NCI-H2171 (cell line): ENCODE results near the gene SLC13A3.

Source experiments
- DNase-seq: peaks from one replicate; lab custom pipeline; 2025; lab: John Stamatoyannopoulos, UW

The SLC13A3 gene

DNA sequence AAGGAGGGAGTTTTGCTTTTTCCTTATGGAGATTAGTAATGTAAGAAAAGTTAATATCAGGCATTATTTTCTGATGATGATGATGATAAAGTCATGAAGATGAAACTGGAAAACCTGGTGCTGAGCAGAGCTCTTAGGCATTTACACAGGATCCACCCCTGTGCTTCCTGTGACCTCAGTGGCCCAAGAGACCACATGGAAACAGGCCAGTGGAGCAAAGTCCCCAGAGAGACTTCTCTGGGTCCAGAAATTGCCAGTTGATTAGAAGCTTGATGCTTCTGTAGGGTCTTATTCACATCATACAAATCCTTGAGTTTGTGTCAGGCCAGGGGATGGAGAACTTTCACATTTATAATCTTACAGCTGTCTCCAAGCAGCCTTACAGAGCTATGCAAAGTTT, 46.1 kb downstream of the SLC13A3 start:
- no peak for DNase-seq

GRCh38 chr20:46604551-46605133, 46.6 kb downstream of the SLC13A3 start:
- DNase-seq, result no peak

GRCh38 chr20:46602429-46602828, 48.8 kb downstream of the SLC13A3 start:
- no peak for DNase-seq

GRCh38 chr20:46601603-46602122, 49.6 kb downstream of the SLC13A3 start:
- no peak for DNase-seq

DNA sequence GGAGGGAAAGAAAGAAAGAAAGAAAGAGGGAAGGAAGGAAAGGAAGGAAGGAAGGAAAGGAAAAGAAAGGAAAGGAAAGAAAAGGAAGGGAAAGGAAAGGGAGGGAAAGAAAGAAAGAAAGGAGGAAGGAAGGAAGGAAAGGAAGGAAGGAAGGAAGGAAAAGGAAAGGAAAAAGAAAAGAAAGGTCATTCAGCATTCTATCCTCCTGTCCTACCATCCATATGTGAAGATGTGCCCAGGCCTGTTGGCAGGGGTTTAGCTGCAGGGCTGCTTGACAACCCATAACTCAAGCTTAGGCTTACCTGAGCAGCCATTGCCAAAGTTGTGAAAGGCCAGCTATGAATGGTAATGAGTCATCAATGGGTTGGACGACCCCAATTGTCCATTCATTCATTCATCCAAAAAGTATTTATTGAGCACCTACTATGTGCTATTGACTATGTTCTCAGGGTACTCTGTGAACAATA, 50.9 kb downstream of the SLC13A3 start:
- DNase-seq, result no peak

DNA sequence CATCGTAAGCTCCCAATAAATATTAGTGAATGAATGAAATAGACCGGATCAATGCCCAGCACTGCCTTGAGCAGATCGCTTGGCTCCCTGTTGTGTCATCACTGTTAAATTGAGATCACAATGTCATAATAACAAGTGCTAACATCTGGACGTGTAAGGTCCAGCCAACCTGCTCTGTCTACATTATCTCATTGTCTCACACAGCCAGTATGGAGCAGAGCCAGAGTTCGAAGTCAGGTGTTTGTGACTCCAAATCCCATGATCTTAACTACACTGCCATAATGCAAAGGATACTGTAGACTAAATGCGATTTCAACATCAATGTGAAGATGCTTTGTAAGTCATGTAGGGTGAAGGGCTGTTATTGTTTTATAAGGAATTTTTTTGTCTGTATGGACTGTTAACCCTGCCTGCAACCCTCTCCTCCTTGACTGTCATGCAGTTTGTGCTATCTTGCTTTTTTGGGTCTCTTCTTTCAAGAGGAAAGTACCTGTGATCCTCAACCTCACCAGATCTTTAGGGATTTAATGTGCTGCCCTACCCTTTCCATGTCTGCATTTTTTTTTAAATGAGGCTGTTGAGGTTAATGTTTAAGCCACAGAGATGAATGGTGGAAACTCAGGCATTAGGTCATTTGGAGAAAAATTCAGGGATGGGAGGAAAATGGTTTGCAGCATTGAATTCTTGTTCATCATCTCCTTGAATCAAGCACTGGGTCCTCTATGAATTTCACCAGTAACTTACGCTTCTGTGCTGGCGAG, 51.9 kb downstream of the SLC13A3 start:
- no peak for DNase-seq

- DNase-seq, result no peak
Measured at GRCh38 chr20:46595933-46596332, 55.3 kb downstream of the SLC13A3 start.

DNA sequence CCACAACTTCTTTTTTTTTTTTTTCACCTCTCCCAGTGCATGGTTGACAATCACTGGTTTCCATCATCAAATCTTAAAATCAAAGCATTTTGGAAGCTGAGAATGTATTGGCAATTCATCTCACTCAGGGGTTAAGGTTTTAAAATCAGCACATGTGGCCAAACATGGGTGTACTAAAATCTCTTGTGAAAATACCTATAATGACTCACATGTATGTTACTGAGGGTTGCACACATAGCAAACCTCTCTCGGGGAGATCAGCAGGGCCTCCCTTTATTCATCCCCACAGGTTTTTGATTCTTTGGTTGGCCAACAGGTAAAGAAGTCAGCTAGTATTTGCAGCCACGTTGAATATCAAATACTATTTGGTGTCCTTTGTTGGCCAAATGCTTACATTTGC, 56.5 kb downstream of the SLC13A3 start:
- DNase-seq, result no peak

DNA sequence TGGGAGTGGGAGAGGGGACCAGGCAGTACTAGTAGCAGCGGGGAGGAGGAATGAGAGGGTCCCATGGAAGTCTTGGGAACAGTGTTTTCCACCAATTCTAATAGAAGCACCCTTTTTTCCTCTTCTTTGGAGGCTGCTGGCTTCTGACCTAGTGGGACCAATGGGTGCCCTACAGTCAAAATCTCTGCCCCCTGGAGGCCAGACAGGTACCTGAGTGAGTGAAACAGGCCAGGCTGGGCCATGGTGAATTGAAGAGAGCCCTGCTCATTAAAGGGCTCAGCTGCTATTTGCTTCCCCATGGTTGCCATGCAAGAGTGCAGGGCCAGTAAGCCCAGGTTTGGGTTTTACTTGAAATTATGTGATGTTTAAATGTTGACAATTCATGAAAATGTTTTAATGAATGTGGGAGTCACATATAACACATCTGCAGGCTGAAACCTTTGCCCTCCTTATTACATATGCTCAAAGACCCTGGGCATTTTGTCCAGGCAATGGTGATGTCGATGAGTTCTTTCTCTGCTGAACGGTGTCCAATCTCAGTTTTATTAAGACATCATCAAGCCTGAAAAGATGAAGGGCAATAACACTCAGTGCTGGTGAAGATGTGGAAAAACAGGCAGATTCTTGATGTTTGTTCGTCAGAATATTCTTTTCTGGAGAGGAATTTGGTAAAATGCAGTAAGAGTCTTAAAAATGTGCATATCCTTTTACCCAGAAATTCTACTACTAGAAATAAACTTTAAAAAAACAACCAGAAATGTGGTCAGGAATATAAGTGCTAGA, 58.5 kb downstream of the SLC13A3 start:
- DNase-seq, result no peak

- DNase-seq, result no peak
Measured at GRCh38 chr20:46590443-46590842, 60.8 kb downstream of the SLC13A3 start.

GRCh38 chr20:46588532-46589511, 62.4 kb downstream of the SLC13A3 start:
- DNase-seq, result no peak

GRCh38 chr20:46587986-46588385, 63.3 kb downstream of the SLC13A3 start:
- DNase-seq, result no peak

- DNase-seq, result no peak
Measured at GRCh38 chr20:46586724-46587123, 64.5 kb downstream of the SLC13A3 start.

DNA sequence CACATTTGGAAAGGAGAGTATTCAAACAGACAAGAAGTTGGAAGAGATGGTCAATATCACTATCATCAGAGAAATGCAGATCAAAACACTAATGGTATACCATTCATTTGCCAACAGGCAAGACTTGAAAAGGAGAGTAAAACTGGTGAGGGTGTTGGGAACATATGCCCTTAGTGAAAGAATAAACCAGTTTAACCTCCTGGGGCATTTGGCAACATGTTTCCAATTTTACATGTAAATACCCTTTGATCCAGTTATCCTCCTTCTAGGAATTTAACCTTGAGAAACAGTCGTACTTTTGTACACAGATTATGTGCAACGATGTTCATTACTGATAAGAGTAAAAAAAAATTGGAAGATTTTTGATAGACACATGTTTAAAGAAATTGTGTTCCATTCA, 66.8 kb downstream of the SLC13A3 start:
- DNase-seq, result no peak

DNA sequence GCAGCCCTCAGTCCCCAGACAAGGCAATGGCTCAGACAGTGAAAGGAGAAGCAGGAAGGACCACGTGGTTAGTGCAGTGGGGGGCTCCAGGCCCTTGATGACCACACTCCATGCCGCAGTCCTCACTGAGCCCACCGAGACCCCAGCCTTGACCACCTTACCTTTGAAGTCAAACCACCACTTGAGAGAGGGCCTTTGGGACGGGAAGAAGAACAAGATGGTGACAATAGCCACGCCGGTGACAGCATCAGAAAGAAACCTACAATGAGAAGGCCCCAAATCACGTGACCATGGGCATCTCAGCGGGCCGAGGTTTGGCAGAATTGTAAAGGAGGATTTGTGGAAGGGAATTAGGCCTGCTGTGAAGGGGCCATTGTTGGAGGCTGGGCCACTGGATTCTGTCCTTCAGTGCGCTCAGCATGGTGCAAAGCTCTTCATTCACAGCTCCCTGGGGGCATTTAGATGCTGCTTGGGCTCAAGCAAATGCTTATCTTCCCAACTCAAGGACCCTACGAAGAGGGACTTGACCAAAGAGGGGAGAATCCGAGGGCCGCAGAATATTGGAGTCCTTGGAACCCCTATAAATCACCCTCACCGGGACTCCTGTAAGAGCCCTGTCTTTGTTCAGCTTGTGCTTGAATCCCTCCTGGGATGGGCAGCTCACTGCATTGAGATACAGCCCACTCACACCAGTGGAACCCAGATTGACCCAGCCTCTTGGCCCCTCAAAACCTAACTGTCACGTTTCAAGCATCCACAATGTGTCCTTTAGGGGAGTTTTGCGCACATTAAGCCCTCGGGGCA, 67.6 kb downstream of the SLC13A3 start:
- DNase-seq, result no peak

GRCh38 chr20:46582648-46583047, 68.6 kb downstream of the SLC13A3 start:
- DNase-seq, result no peak

DNA sequence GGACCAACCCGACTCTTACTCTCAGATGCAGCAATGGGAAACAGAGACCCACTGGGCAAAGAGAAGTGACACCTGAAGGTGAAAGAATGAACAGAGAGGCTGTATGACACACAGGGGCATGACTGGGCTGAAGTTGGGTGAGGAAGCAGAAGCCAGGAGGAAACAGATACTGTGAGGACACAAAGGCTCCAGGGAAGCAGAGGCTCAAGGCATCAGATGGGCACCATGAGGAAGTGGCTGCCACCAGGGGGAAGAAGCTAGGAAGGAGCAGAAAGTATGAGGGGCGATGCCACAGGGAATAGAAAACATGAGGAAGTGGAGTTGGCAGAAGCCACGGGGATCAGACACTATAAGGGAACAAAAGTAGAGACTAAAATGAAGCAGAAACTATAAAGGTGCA, 69.9 kb downstream of the SLC13A3 start:
- DNase-seq, result no peak

DNA sequence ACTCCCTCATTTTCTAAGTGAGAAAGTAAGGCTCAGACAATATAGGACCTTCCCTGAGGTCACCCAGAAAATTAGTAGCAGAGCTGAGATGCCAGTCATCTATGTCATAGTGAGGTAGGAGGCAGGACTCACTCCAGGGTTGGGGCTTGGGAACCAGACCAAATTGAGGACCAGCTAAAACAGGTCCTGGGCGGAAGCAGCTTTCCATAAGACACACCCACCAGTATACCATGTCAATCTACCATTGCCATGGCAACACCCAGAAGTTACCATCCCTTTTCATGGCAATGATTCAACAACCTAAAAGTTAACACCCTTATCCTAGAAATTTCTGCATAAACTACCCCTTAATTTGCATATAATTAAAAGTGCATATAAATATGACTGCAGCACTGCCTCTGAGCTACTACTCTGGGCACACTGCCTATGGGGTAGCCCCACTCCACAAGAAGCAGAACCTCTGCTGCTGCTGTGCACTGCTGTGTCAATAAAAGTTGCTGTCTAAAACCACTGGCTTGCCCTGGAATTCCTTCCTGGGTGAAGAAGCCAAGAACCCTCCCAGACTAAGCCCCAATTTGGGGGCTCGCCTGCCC, 70.5 kb downstream of the SLC13A3 start:
- DNase-seq, result no peak

- no peak for DNase-seq
Measured at GRCh38 chr20:46578745-46579144, 72.5 kb downstream of the SLC13A3 start.

GRCh38 chr20:46576774-46577395, 74.4 kb downstream of the SLC13A3 start:
- DNase-seq, result no peak
